IMR-90 (cell line): Measurements from ENCODE around the gene DYNC1LI2. TPM values are rescaled to one million over a fixed set of nuclear protein-coding genes. Genes with fewer than 3 reads are reported as not detected.

Source experiments
- ATAC-seq: fragments of 200-7000 bp; cut with Tn5 transposase; 2 replicates; pipeline ENCODE4 v1.9.1; 2020; ENCODE audit warnings: low read depth, mild to moderate bottlenecking, moderate library complexity
- BruUV-seq: library from RNA; stranded (reverse); fragments of 400-500 nt; replicated peaks from 2 replicates; lab custom pipeline; 2021; lab: Mats Ljungman, UMichigan
- CTCF ChIA-PET: fragments of 300-600 bp; formaldehyde crosslinking; extraction: SDS; loops from one replicate; lab custom pipeline; 2021; ENCODE audit warnings: antibody characterized with exemption; lab: Yijun Ruan, JAX
- POLR2A ChIA-PET: fragments of 300-600 bp; sonication (Branson Sonifier 250); formaldehyde crosslinking; loops from one replicate; lab custom pipeline; 2022; ENCODE audit warnings: antibody characterized with exemption; ENCODE audit not compliant: unreplicated experiment; lab: Charles Lee
- DNase-seq: peaks from one replicate; pipeline ENCODE4 v3.0.0; 2013
- H2AFZ ChIP-seq: replicated peaks from 2 replicates; pipeline ENCODE3; 2013; ENCODE audit warnings: low read length, mild to moderate bottlenecking; ENCODE audit not compliant: poor library complexity
- H2AK5ac ChIP-seq: 2 replicates; pipeline ENCODE4 v1.6.1; 2013; ENCODE audit warnings: low read depth, low read length, inconsistent platforms
- H2AK9ac ChIP-seq: replicated peaks from 2 replicates; pipeline ENCODE3; 2013; ENCODE audit warnings: mild to moderate bottlenecking, low read depth, low read length, moderate library complexity; ENCODE audit not compliant: poor library complexity
- H2BK120ac ChIP-seq: 2 replicates; pipeline ENCODE4 v1.6.1; 2013; ENCODE audit warnings: low read depth, low read length, inconsistent platforms
- H2BK15ac ChIP-seq: 3 replicates; pipeline ENCODE4 v1.6.1; 2013; ENCODE audit warnings: low read depth, low read length, inconsistent platforms
- H2BK20ac ChIP-seq: 2 replicates; pipeline ENCODE4 v1.6.1; 2013; ENCODE audit warnings: low read depth, mild to moderate bottlenecking, inconsistent platforms, low read length, moderate library complexity
- H2BK5ac ChIP-seq: 2 replicates; pipeline ENCODE4 v1.6.1; 2013; ENCODE audit warnings: mild to moderate bottlenecking, low read depth, low read length, inconsistent platforms; ENCODE audit not compliant: poor library complexity, severe bottlenecking
- H3K14ac ChIP-seq: replicated peaks from 2 replicates; pipeline ENCODE4 v1.6.1; 2013; ENCODE audit warnings: low read depth, low read length, inconsistent platforms
- H3K18ac ChIP-seq: 2 replicates; pipeline ENCODE4 v1.6.1; 2013; ENCODE audit warnings: low read depth, low read length, control low read depth
- H3K23ac ChIP-seq: 2 replicates; pipeline ENCODE4 v1.6.1; 2013; ENCODE audit warnings: low read depth, low read length, inconsistent platforms
- H3K27ac ChIP-seq: 2 replicates; pipeline ENCODE4 v1.5.1; 2013; ENCODE audit warnings: mild to moderate bottlenecking, control low read depth, low read length; ENCODE audit not compliant: insufficient read depth
- H3K27me3 ChIP-seq: 2 replicates; pipeline ENCODE4 v1.6.1; 2013; ENCODE audit warnings: low read length; ENCODE audit not compliant: control insufficient read depth, insufficient read depth
- H3K36me3 ChIP-seq: 2 replicates; pipeline ENCODE4 v1.6.1; 2013; ENCODE audit warnings: low read length, mixed read lengths; ENCODE audit not compliant: control insufficient read depth, insufficient read depth
- H3K4ac ChIP-seq: 2 replicates; pipeline ENCODE4 v1.6.1; 2013; ENCODE audit warnings: low read depth, low read length, inconsistent platforms
- H3K4me1 ChIP-seq: 2 replicates; pipeline ENCODE4 v1.6.1; 2013; ENCODE audit warnings: low read length, mixed read lengths; ENCODE audit not compliant: control insufficient read depth, insufficient read depth
- H3K4me2 ChIP-seq: 2 replicates; pipeline ENCODE4 v1.6.1; 2013; ENCODE audit warnings: low read depth, mild to moderate bottlenecking, control low read depth, low read length, moderate library complexity
- H3K4me3 ChIP-seq: 2 replicates; pipeline ENCODE4 v1.5.1; 2013; ENCODE audit warnings: low read depth, mild to moderate bottlenecking, control low read depth, low read length, moderate library complexity; ENCODE audit not compliant: insufficient read depth
- H3K56ac ChIP-seq: 2 replicates; pipeline ENCODE4 v1.6.1; 2013; ENCODE audit warnings: low read length, inconsistent platforms; ENCODE audit not compliant: insufficient read depth; ENCODE audit errors: extremely low read depth
- H3K79me1 ChIP-seq, 2 experiments: 2 replicates each; pipeline ENCODE4 v1.6.1; 2013; ENCODE audit warnings: low read length in 2 of 2, inconsistent platforms in 1 of 2, low read depth in 1 of 2
- H3K9ac ChIP-seq: 2 replicates; pipeline ENCODE4 v1.6.1; 2013; ENCODE audit warnings: low read depth, low read length, control low read depth
- H3K9me1 ChIP-seq: 2 replicates; pipeline ENCODE4 v1.6.1; 2013; ENCODE audit warnings: low read length, inconsistent platforms; ENCODE audit not compliant: insufficient read depth
- H3K9me3 ChIP-seq: 2 replicates; pipeline ENCODE4 v1.6.1; 2013; ENCODE audit warnings: low read length; ENCODE audit not compliant: control insufficient read depth, insufficient read depth
- H4K20me1 ChIP-seq: 2 replicates; pipeline ENCODE4 v1.6.1; 2013; ENCODE audit warnings: low read length, inconsistent platforms; ENCODE audit not compliant: insufficient read depth
- H4K5ac ChIP-seq: 2 replicates; pipeline ENCODE4 v1.6.1; 2013; ENCODE audit warnings: mild to moderate bottlenecking, low read depth, low read length, control low read depth
- H4K8ac ChIP-seq, 2 experiments: 2 replicates each; pipeline ENCODE4 v1.6.1; 2013; ENCODE audit warnings: low read depth in 2 of 2, low read length in 2 of 2, control low read depth in 1 of 2, inconsistent platforms in 1 of 2
- H4K91ac ChIP-seq: 2 replicates; pipeline ENCODE4 v1.6.1; 2013; ENCODE audit warnings: low read depth, low read length, inconsistent platforms; ENCODE audit not compliant: insufficient read depth
- BHLHE40 ChIP-seq: fragments of 150-350 bp; IDR thresholded peaks from 2 replicates; pipeline ENCODE4 v1.6.1; 2016; ENCODE audit warnings: mild to moderate bottlenecking, low read depth, low read length
- CEBPB ChIP-seq: IDR thresholded peaks from 2 replicates; pipeline ENCODE4 v1.6.1; 2012; ENCODE audit warnings: low read depth, low read length, improper control_type of control experiment
- CHD1 ChIP-seq: IDR thresholded peaks from 2 replicates; pipeline ENCODE4 v1.6.1; 2012; ENCODE audit warnings: low read depth, low read length, improper control_type of control experiment
- CTCF ChIP-seq: conservative IDR thresholded peaks from 2 replicates; pipeline ENCODE4 v1.5.1; 2012; ENCODE audit warnings: mild to moderate bottlenecking, low read depth, low read length, improper control_type of control experiment
- ELK1 ChIP-seq: fragments of 150-350 bp; IDR thresholded peaks from 2 replicates; pipeline ENCODE4 v1.6.1; 2016; ENCODE audit warnings: low read depth, mild to moderate bottlenecking, low read length, moderate library complexity, borderline replicate concordance
- FOS ChIP-seq: fragments of 150-350 bp; IDR thresholded peaks from 2 replicates; pipeline ENCODE4 v1.6.1; 2016; ENCODE audit warnings: low read depth, low read length
- MAFK ChIP-seq: IDR thresholded peaks from 2 replicates; pipeline ENCODE4 v1.6.1; 2012; ENCODE audit warnings: low read depth, low read length, improper control_type of control experiment
- MAZ ChIP-seq: IDR thresholded peaks from 2 replicates; pipeline ENCODE4 v1.6.1; 2012; ENCODE audit warnings: low read depth, mild to moderate bottlenecking, low read length, improper control_type of control experiment, moderate library complexity, borderline replicate concordance
- MXI1 ChIP-seq: IDR thresholded peaks from 2 replicates; pipeline ENCODE4 v1.6.1; 2012; ENCODE audit warnings: low read depth, mild to moderate bottlenecking, low read length, moderate library complexity, borderline replicate concordance
- NFE2L2 ChIP-seq: fragments of 150-350 bp; IDR thresholded peaks from 2 replicates; pipeline ENCODE4 v1.6.1; 2016; ENCODE audit warnings: low read depth, mild to moderate bottlenecking, low read length
- POLR2A ChIP-seq: IDR thresholded peaks from 2 replicates; pipeline ENCODE4 v1.6.1; 2012; ENCODE audit warnings: mild to moderate bottlenecking, low read depth, low read length
- RAD21 ChIP-seq: IDR thresholded peaks from 2 replicates; pipeline ENCODE4 v1.6.1; 2012; ENCODE audit warnings: low read length, improper control_type of control experiment
- RCOR1 ChIP-seq: IDR thresholded peaks from 2 replicates; pipeline ENCODE4 v1.6.1; 2012; ENCODE audit warnings: mild to moderate bottlenecking, low read length, improper control_type of control experiment; ENCODE audit not compliant: insufficient replicate concordance
- RFX5 ChIP-seq: IDR thresholded peaks from 2 replicates; pipeline ENCODE4 v1.8.0; 2012; ENCODE audit warnings: low read depth, mild to moderate bottlenecking, low read length, moderate library complexity
- SMC3 ChIP-seq: fragments of 150-350 bp; IDR thresholded peaks from 2 replicates; pipeline ENCODE4 v1.6.1; 2016; ENCODE audit warnings: low read depth, mild to moderate bottlenecking, antibody characterized with exemption, low read length, moderate library complexity
- USF2 ChIP-seq: fragments of 150-350 bp; IDR thresholded peaks from 2 replicates; pipeline ENCODE4 v1.6.1; 2017; ENCODE audit warnings: mild to moderate bottlenecking, antibody characterized with exemption, low read length, low read depth
- WGBS, 2 experiments: methylation state at CpG; one replicate each; pipeline versions ENCODE4 v1.1.5 to v1.1.7; 2013; ENCODE audit warnings: missing lambda C conversion rate in 2 of 2; ENCODE audit not compliant: insufficient read length in 1 of 2; ENCODE audit errors: extremely low coverage in 2 of 2; 5-methylcytosine and 5-hydroxymethylcytosine counted together
- dilution Hi-C: fragments of 300-500 bp; cut with HindIII; formaldehyde crosslinking; loops from one replicate; pipeline ENCODE4 v1.14.3; 2018; ENCODE audit warnings: low sequenced_read_pairs; ENCODE audit not compliant: unreplicated experiment
- in situ Hi-C: fragments of 300-500 bp; cut with MboI; formaldehyde crosslinking; loops from 3 replicates; pipeline ENCODE4 v1.14.3; 2019; ENCODE audit warnings: low sequenced_read_pairs, inconsistent platforms, mixed read lengths
- intact Hi-C: fragments of 100-400 bp; cut with micrococcal nuclease; formaldehyde crosslinking; loops from 2 replicates; pipeline ENCODE4 v1.10.0; 2022
- polyA plus RNA-seq, 3 experiments: library from polyadenylated mRNA; depleted of rRNA; stranded (reverse); fragments of >200 nt; gene quantifications; 2 replicates each; pipeline ENCODE4 v1.2.3, GENCODE V29; 2012; ENCODE audit warnings: low replicate concordance in 1 of 3
- total RNA-seq: library from RNA; depleted of rRNA; stranded (reverse); fragments of >200 nt; gene quantifications from 2 replicates; pipeline ENCODE4 v1.2.3, GENCODE V29; 2012

DYNC1LI2 gene
- total and polyA plus RNA-seq, 2 of the 4 experiments (the other 2 are of a cell fraction), result 65.3 to 88.4 TPM

- Histone ChIP-seq H4K20me1 (peaks cover 7% of the 10 kb centered on the region), H2AK5ac (no peak overlapping the region), H3K4me1 (peaks cover 2% of the 10 kb centered on the region; the same call in 1 of the 2 replicates), H3K9ac (no peak overlapping the region), H3K9me1 (no peaks in the 10 kb centered on the region), H3K4ac (no peak overlapping the region), H3K23ac (no peak overlapping the region), H3K4me3 (no peak overlapping the region), H4K5ac (no peak overlapping the region), H2BK120ac (no peak overlapping the region), H2AK9ac (no peak overlapping the region), H2BK5ac (no peak overlapping the region), H4K91ac (no peak overlapping the region), H2BK20ac (no peak overlapping the region), H3K9me3 (no peaks in the 10 kb centered on the region), H4K8ac (no peak overlapping the region), H3K27ac (no peak overlapping the region), H3K79me1 (peaks cover 0 to 14% of the 10 kb centered on the region in 2 experiments; a peak in 2 of 4 replicates), H2AFZ (no peak overlapping the region), H3K56ac (no peak overlapping the region), H2BK15ac (no peak overlapping the region), H3K14ac (no peak overlapping the region), H3K27me3 (no peaks in the 10 kb centered on the region), H3K18ac (no peak overlapping the region), H3K36me3 (no peaks in the 10 kb centered on the region), H3K4me2 (no peak overlapping the region)
- no TSS peak for BruUV-seq
- CTCF ChIA-PET, result no interaction called here
- POLR2A ChIA-PET, result no interaction called here
- ATAC-seq (no peak), DNase-seq (no peak)
- 83% methylated on average over 4 of the region's 9 CpGs; no CpG with 5 or more reads in 1 of the 2 experiments for WGBS, 2 experiments
- no peak for TF ChIP-seq CHD1
- TF ChIP-seq CTCF, result no peak
- no peak for TF ChIP-seq MAZ
- no peak for TF ChIP-seq POLR2A
- TF ChIP-seq RAD21, result no peak
- no peak for TF ChIP-seq BHLHE40
- no peak for TF ChIP-seq RCOR1
- TF ChIP-seq NFE2L2, result no peak
- TF ChIP-seq MAFK, result no peak
- no peak for TF ChIP-seq FOS
- no peak for TF ChIP-seq ELK1
- TF ChIP-seq CEBPB, result no peak
- TF ChIP-seq MXI1, result no peak
- TF ChIP-seq USF2, result no peak
- no peak for TF ChIP-seq RFX5
- TF ChIP-seq SMC3, result no peak
- intact Hi-C loops, result no loop called here
- dilution Hi-C loops, result no loop called here
- in situ Hi-C loops, result no loop called here
These were observed 63.3 kb downstream of the DYNC1LI2 start for GRCh38 chr16:66687906-66688625.
